CD4-positive, alpha-beta memory T cell (primary cell): ENCODE data around the gene ERRFI1. TPM values are rescaled to one million over a fixed set of nuclear protein-coding genes. Genes with fewer than 3 reads are reported as not detected.
"Not testable (repeated sequence)": the region's sequence is repeated elsewhere in the genome, so short reads cannot be mapped to it uniquely, and the experiment has no call there.

Experiments used
- CTCF ChIA-PET: fragments of 350-600 bp; sonication (Branson Sonifier 250); formaldehyde crosslinking; loops from one replicate; lab custom pipeline; 2021; ENCODE audit warnings: inconsistent platforms; ENCODE audit not compliant: partially characterized antibody; lab: Charles Lee
- POLR2A ChIA-PET: fragments of 350-600 bp; sonication (Branson Sonifier 250); formaldehyde crosslinking; loops from one replicate; lab custom pipeline; 2021; ENCODE audit not compliant: partially characterized antibody; lab: Charles Lee
- DNase-seq, 5 donors: peaks; one replicate each; pipeline versions ENCODE4 v3.0.0 to v3.0.0-alpha.2; 2020 to 2022; ENCODE audit warnings: mixed read lengths in 1 of 5
- H3K27ac ChIP-seq: one replicate; pipeline ENCODE4 v1.7.0; 2013; ENCODE audit warnings: low read depth, low read length
- H3K27me3 ChIP-seq: 2 replicates; pipeline ENCODE4 v1.7.0; 2013; ENCODE audit warnings: mild to moderate bottlenecking, low read length, moderate library complexity; ENCODE audit not compliant: insufficient read depth
- H3K36me3 ChIP-seq: 2 replicates; pipeline ENCODE4 v1.7.0; 2013; ENCODE audit warnings: mild to moderate bottlenecking, low read length, moderate library complexity; ENCODE audit not compliant: insufficient read depth
- H3K4me1 ChIP-seq: 2 replicates; pipeline ENCODE4 v1.7.0; 2013; ENCODE audit warnings: mild to moderate bottlenecking, low read length, moderate library complexity; ENCODE audit not compliant: insufficient read depth
- H3K4me3 ChIP-seq, 2 donors: one replicate each; pipeline ENCODE4 v1.7.0; 2013; ENCODE audit warnings: low read length in 2 of 2, mild to moderate bottlenecking in 1 of 2
- H3K9me3 ChIP-seq, 2 donors: one replicate each; pipeline ENCODE4 v1.7.0; 2013; ENCODE audit warnings: low read length in 2 of 2, control low read depth in 1 of 2; ENCODE audit not compliant: control insufficient read depth in 1 of 2
- H3K27ac Mint-ChIP-seq, 7 donors: one replicate each; pipeline ENCODE4 v1.8.0; 2020 to 2021; ENCODE audit warnings: mixed read lengths in 7 of 7, mild to moderate bottlenecking in 6 of 7, inconsistent platforms in 3 of 7, moderate library complexity in 3 of 7
- H3K27me3 Mint-ChIP-seq, 2 donors: one replicate each; pipeline ENCODE4 v1.8.0; 2020 to 2021; ENCODE audit warnings: mixed read lengths in 2 of 2
- H3K36me3 Mint-ChIP-seq, 2 donors: one replicate each; pipeline ENCODE4 v1.8.0; 2020 to 2021; ENCODE audit warnings: mixed read lengths in 2 of 2, inconsistent platforms in 1 of 2, mild to moderate bottlenecking in 1 of 2
- H3K4me1 Mint-ChIP-seq, 4 donors: one replicate each; pipeline ENCODE4 v1.8.0; 2020 to 2021; ENCODE audit warnings: mixed read lengths in 4 of 4, mild to moderate bottlenecking in 1 of 4
- H3K4me3 Mint-ChIP-seq, 8 donors: one replicate each; pipeline ENCODE4 v1.8.0; 2020 to 2021; ENCODE audit warnings: mixed read lengths in 8 of 8, mild to moderate bottlenecking in 7 of 8, moderate library complexity in 6 of 8, inconsistent platforms in 3 of 8
- H3K9me3 Mint-ChIP-seq, 8 donors: one replicate each; pipeline ENCODE4 v1.8.0; 2020 to 2021; ENCODE audit warnings: mixed read lengths in 8 of 8, mild to moderate bottlenecking in 5 of 8, inconsistent platforms in 3 of 8, moderate library complexity in 1 of 8
- intact Hi-C: fragments of 100-400 bp; cut with micrococcal nuclease; formaldehyde crosslinking; loops from one replicate; pipeline ENCODE4 v1.15.1; 2023
- polyA plus RNA-seq, 2 donors: library from polyadenylated mRNA; unstranded; fragments of 300-500 nt; fragmentation: Illumina TruSeq; gene quantifications; one replicate each; pipeline ENCODE4 v1.2.3, GENCODE V29; 2021
- total RNA-seq, 2 experiments: library from RNA; stranded (reverse); gene quantifications; one replicate each; pipeline ENCODE4 v1.2.3, GENCODE V29; 2021

Gene ERRFI1, protein sequence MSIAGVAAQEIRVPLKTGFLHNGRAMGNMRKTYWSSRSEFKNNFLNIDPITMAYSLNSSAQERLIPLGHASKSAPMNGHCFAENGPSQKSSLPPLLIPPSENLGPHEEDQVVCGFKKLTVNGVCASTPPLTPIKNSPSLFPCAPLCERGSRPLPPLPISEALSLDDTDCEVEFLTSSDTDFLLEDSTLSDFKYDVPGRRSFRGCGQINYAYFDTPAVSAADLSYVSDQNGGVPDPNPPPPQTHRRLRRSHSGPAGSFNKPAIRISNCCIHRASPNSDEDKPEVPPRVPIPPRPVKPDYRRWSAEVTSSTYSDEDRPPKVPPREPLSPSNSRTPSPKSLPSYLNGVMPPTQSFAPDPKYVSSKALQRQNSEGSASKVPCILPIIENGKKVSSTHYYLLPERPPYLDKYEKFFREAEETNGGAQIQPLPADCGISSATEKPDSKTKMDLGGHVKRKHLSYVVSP
- total RNA-seq, result 1 to 10 TPM; 1.0 TPM
- under 1 TPM; 0.18 to 0.73 TPM for polyA plus RNA-seq

DNA sequence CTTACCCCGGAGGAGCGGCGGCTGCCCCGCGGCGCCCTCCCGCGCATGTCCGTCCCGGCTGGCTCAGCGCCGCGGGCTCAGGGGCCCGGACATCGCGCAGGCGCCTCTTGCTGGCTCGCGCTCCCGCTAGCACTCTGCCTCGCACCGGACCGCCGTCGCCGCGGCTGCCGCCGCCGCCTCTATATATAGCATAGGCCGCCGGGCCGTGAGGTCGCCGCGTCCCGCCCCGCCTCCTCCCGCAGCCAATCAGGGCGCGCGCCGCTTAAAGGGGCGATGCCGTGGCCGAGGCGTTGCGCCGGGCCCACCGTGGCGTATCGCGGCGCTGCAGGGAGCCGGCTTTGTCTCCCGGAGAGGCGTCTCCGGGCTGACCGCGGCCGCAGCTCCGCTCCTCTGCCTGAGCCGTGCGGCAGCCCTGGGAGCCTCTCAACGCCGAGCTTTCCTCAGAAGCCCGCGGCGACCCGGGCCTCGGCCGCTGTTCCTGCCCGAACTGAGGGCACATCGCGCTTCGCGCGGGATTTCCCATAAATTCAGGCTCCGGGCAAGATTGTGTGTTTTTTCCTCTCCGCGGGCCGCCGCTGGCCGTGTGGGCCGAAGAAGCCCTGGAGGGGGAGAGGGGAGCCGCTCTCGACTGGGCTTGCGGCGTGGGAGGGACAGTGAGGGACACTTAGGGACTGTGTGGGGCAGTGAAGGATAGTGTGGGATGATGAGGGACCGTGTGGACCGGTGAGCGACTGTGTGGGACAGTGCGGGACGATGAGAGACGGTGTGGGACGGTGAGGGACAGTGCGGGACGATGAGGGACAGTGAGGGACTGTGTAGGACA lies at the start of gene ERRFI1:
Gene ERRFI1 (minus strand): TSS at position 157 of the 823 bp plus-strand sequence. CDS start 10,690 bp downstream, outside the sequence.
- peaks cover 8 to 13% (median 10%) of the 10 kb centered on the region in 4 donors for H3K4me1 Mint-ChIP-seq
- Histone ChIP-seq H3K4me3 (peak within 1 kb of the TSS in 1 of 2 donors; percentile 33), H3K36me3 (no peaks in the 10 kb centered on the region), H3K27me3 (peaks cover 6% of the 10 kb centered on the region), H3K27ac (no peak within 1 kb of the TSS), H3K4me1 (peaks cover 14% of the 10 kb centered on the region), H3K9me3 (no peaks in the 10 kb centered on the region)
- POLR2A ChIA-PET, result interaction anchor here (1.0 kb wide), 2 partner anchors 9 to 292 kb away, joined by 4 read pairs; no protein-coding TSS in a partner anchor
- CTCF ChIA-PET, result interaction anchor here (1.0 to 5.3 kb wide), 3 partner anchors 10 to 289 kb away, joined by 4 to 32 read pairs (median 6); no protein-coding TSS in a partner anchor
- intact Hi-C loops, result loop anchor here (1.0 kb wide), 2 partner anchors 126 to 292 kb away; partner anchors contain the start of gene SLC45A1
- peak; percentile 80 to 88 (median 81) for DNase-seq
- peak within 1 kb of the TSS; percentile 8 to 89 (median 86) for H3K27ac Mint-ChIP-seq
- H3K36me3 Mint-ChIP-seq, result no peaks in the 10 kb centered on the region
- peaks cover 0 to 3% (median 0%) of the 10 kb centered on the region in 8 donors for H3K9me3 Mint-ChIP-seq
- H3K27me3 Mint-ChIP-seq, result peaks cover 7 to 13% of the 10 kb centered on the region in 2 donors
- peak within 1 kb of the TSS; percentile 81 to 91 (median 86) for H3K4me3 Mint-ChIP-seq

DNA sequence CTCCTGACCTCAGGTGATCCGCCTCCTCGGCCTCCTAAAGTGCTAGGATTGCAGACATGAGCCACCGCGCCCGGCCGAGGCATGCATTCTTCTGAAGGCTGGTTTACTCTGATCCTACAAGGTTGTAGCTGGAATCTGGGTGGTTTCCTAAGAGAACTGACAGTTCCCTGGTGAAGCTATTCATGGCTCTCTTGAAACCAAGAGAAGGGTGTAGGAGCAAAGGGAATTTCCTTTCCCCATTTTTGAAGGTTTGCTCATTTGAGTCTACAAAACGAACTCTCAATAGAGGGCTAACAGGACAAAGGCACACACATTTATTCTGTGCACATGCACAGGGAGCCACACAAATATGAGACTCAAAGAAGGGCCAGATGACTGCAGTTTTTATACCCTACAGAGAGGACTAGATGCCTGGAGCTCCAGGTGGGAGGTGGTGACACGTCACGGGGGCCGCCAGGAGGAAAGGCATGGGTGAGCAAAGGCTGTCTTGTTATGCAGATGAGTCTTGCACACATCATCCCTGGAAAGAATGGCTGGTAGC lies 49.5 kb upstream of the ERRFI1 start:
- Mint-ChIP-seq H3K4me1 (no peaks in the 10 kb centered on the region), H3K9me3 (no peaks in the 10 kb centered on the region), H3K27me3 (peaks cover 0 to 7% of the 10 kb centered on the region in 2 donors), H3K36me3 (no peaks in the 10 kb centered on the region), H3K27ac (no peak overlapping the region), H3K4me3 (no peak overlapping the region)
- no peaks in the 10 kb centered on the region for H3K27me3 ChIP-seq
- H3K9me3 ChIP-seq, result no peaks in the 10 kb centered on the region
- no peaks in the 10 kb centered on the region for H3K36me3 ChIP-seq
- no peak overlapping the region for H3K27ac ChIP-seq
- intact Hi-C loops, result no loop called here
- no peak for DNase-seq
- POLR2A ChIA-PET, result no interaction called here
- CTCF ChIA-PET, result no interaction called here
- H3K4me1 ChIP-seq, result no peaks in the 10 kb centered on the region
- no peak overlapping the region for H3K4me3 ChIP-seq

DNA sequence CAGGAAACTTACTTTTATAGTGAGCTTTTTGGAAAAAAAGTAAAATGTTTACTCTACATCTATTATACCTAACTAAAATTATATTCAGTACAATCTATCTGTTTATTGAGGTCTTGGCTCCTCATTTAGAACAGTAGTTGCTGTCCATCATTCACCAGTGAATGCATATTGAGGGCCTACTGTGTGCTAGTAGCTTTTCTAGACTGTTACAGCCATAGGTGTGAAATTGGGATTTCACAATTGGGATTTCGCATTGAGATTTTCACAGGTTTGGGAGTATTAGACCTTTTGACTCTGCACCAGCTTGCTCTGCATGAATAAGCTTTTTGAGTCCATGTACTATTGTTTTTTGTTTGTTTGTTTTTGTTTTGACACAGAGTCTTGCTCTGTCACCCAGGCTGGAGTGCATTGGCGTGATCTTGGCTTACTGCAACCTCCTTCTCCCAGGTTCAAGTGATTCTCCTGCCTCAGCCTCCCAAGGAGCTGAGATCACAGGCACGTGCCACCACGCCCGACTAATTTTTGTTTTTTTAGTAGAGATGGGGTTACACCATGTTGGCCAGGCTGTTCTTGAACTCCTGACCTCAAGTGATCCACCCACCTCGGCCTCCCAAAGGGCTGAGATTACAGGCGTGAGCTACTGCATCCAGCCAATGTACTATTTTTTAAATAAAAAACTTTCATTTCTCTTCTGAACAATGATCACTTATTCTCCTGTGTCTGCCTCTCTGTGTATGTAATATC lies 47.2 kb upstream of the ERRFI1 start:
- Histone ChIP-seq H3K9me3 (no peaks in the 10 kb centered on the region), H3K4me1 (no peaks in the 10 kb centered on the region), H3K27me3 (no peaks in the 10 kb centered on the region), H3K36me3 (no peaks in the 10 kb centered on the region), H3K4me3 (no peak overlapping the region), H3K27ac (no peak overlapping the region)
- intact Hi-C loops, result no loop called here
- CTCF ChIA-PET, result interaction anchor here (1.5 kb wide), 1 partner anchor 9 kb away, joined by 3 read pairs; no protein-coding TSS in a partner anchor
- DNase-seq, result no peak
- Mint-ChIP-seq H3K36me3 (no peaks in the 10 kb centered on the region), H3K9me3 (no peaks in the 10 kb centered on the region), H3K27ac (no peak overlapping the region), H3K4me3 (no peak overlapping the region), H3K4me1 (no peaks in the 10 kb centered on the region), H3K27me3 (peaks cover 0 to 7% of the 10 kb centered on the region in 2 donors)
- POLR2A ChIA-PET, result no interaction called here

DNA sequence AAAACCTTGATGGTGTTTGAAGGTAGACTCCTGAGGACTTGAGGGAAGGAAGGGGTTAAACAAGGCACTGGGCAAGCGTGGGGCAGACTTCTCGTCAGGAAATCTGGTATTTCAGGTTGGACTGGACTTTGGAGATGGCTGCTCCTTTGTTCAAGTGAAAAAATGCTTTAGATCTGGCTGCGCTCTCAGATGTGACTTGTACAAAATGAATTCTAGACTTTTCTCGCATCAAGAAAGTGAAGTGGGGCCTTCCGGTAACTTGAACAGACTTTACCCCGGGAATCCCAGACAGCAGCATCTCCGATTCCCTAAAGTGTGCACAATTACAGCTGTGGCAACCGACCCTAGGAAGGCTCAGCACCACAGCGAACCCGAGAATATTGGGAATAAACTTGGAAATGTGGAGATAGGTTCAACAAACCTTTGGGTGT lies 44.3 kb upstream of the ERRFI1 start:
- H3K36me3 Mint-ChIP-seq, result no peaks in the 10 kb centered on the region
- intact Hi-C loops, result no loop called here
- H3K27me3 Mint-ChIP-seq, result peaks cover 2 to 7% of the 10 kb centered on the region in 2 donors
- H3K36me3 ChIP-seq, result no peaks in the 10 kb centered on the region
- peaks cover 0 to 5% (median 0%) of the 10 kb centered on the region in 8 donors for H3K9me3 Mint-ChIP-seq
- H3K27ac ChIP-seq, result no peak overlapping the region
- no peaks in the 10 kb centered on the region for H3K9me3 ChIP-seq
- no peak overlapping the region for H3K4me3 ChIP-seq
- H3K4me1 ChIP-seq, result no peaks in the 10 kb centered on the region
- H3K4me3 Mint-ChIP-seq, result no peak overlapping the region
- POLR2A ChIA-PET, result no interaction called here
- H3K27ac Mint-ChIP-seq, result no peak overlapping the region
- DNase-seq, result no peak
- no peaks in the 10 kb centered on the region for H3K4me1 Mint-ChIP-seq
- CTCF ChIA-PET, result no interaction called here
- no peaks in the 10 kb centered on the region for H3K27me3 ChIP-seq

GRCh38 chr1:8069614-8070320 lies 43.7 kb upstream of the ERRFI1 start:
- H3K4me3 Mint-ChIP-seq, CTCF ChIA-PET, H3K27ac Mint-ChIP-seq, POLR2A ChIA-PET, H3K9me3 ChIP-seq, H3K27me3 Mint-ChIP-seq, H3K4me1 Mint-ChIP-seq, H3K4me3 ChIP-seq, H3K27ac ChIP-seq, H3K4me1 ChIP-seq, DNase-seq, H3K36me3 Mint-ChIP-seq, H3K27me3 ChIP-seq, H3K9me3 Mint-ChIP-seq, intact Hi-C loops, H3K36me3 ChIP-seq: not testable (repeated sequence)

DNA sequence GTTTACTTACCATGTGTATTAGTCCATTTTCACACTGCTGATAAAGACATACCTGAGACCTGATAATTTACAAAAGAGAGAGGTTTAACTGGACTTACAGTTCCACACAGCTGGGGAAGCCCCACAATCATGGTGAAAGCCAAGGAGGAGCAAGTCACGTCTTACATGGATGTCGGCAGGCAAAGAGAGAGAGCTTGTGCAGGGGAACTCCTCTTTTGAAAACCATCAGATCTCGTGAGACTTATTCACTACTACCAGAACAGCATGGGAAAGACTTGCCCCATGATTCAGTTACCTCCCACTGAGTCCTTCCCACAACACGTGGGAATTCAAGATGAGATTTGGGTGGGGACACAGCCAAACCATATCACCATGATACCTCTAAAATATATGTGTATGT lies 39.3 kb upstream of the ERRFI1 start:
- H3K9me3 ChIP-seq, result no peaks in the 10 kb centered on the region
- DNase-seq, result no peak
- no peak overlapping the region for H3K4me3 Mint-ChIP-seq
- peaks cover 0 to 7% (median under 1%) of the 10 kb centered on the region in 8 donors for H3K9me3 Mint-ChIP-seq
- H3K4me1 Mint-ChIP-seq, result no peaks in the 10 kb centered on the region
- no peak overlapping the region for H3K27ac ChIP-seq
- H3K4me1 ChIP-seq, result no peaks in the 10 kb centered on the region
- intact Hi-C loops, result no loop called here
- no peaks in the 10 kb centered on the region for H3K27me3 ChIP-seq
- POLR2A ChIA-PET, result no interaction called here
- H3K4me3 ChIP-seq, result no peak overlapping the region
- H3K27ac Mint-ChIP-seq, result no peak overlapping the region
- H3K36me3 Mint-ChIP-seq, result no peaks in the 10 kb centered on the region
- CTCF ChIA-PET, result no interaction called here
- H3K27me3 Mint-ChIP-seq, result peaks cover 4 to 7% of the 10 kb centered on the region in 2 donors
- no peaks in the 10 kb centered on the region for H3K36me3 ChIP-seq
